HG03159 (cell line): ENCODE data around the gene CD34.
A peak's percentile ranks its signal among the peaks of the same experiment; 100 is the strongest.

ENCODE experiments used
- ATAC-seq: cut with Tn5 transposase; IDR thresholded peaks from one replicate; pipeline ENCODE4 v1.9.1; 2021; ENCODE audit warnings: mild to moderate bottlenecking, moderate library complexity; ENCODE audit not compliant: unreplicated experiment

CD34 gene

DNA sequence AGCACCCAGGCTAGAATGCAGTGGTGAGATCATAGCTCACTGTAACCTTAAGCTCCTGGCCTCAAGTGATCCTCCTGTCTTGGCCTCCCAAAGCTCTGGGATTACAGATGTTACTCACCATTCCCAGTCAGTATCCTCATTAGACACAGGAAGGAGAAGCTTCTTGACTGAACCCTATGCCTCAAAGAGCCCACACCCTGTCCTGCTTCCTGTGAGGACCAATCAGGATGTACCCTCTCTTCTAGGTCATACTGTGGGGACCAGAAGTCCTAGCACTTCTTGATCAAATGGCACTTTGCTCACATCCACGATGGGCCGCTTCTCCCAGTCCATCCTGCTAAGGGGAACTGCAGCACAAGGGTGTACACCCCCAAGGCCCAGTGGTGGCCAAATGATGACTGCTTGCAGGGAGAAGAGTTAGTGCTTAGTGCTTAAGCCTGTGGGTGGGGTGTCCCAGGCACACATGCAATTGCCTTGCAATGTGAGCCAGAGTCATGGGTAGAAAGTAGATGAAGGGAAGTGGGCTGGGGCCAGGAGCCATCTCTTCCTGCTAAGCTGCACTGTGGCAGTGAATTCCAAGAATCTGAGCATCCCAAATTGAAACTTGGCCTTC is 9.8 kb downstream of the CD34 start:
- ATAC-seq, result no peak

DNA sequence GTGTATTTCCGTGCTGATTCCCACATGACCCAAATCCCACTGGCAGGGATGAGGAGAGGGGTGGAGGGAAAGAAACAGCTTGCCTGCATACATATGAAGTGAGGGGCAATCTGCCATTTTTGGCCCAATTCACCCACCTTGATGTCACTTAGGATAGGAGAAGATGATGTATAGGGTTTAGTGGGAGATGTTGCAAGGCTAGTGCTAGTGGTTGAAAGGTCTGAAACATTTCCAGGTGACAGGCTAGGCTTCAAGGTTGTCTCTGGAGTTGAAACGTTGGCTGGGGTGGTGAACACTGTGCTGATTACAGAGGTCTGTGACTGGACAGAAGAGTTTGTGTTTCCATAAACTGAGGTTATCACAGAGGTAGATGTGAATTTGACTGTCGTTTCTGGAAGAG is 12.1 kb downstream of the CD34 start:
- ATAC-seq, result no peak

DNA sequence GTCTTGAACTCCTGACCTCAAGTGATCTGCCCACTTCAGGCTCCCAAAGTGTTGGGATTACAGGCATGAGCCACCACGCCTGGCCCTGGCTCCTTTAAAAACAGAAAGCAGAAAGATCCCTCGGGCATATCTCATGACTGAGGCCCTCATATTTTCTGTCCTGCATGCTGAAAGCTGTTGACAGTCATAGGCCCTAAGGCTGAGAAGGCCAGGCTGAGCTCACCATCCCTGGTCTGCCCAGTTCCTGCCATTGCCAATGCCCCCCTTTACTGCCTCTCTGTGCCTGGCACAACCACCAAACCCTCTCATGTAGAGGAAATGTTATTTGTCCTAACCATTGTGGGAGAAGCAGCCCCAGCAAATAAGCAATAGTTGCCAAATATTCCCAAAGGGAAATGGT is 12.7 kb downstream of the CD34 start:
- no peak for ATAC-seq

DNA sequence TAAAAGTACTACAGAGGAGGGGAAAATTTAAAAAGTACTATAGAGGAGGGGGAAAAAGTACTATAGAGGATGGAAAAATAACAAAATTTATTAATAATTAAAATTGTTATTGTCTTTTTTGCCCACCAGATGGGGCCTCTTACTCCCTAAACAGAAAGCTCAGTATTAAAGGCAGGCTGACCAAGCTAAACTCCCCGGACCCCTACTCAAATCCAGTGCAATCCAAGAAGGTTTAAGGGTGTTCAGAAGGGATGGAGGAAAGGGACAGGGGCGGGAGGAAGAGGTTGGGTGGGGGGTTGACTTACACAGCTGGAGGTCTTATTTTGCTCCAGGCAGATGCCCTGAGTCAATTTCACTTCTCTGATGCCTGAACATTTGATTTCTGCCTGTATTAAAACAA is 13.7 kb downstream of the CD34 start:
- ATAC-seq, result no peak

DNA sequence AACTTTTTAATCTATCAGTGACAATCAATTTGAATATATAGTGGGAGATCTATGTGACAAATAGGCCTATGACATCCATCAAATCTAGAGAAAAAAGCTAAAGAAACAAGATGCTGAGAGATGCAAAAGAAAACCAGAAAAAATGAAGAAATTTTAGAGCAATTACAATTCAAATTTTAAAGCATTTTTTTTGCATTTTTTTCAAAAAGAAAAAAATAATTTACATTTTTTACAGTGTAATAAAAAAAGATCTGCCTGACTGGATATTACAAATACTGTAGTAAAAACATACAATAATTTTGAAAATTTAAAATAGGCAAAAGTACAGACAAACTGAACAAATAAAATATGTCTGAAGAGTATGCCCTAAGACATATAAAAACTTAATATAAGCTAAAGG is 14.4 kb downstream of the CD34 start:
- no peak for ATAC-seq

DNA sequence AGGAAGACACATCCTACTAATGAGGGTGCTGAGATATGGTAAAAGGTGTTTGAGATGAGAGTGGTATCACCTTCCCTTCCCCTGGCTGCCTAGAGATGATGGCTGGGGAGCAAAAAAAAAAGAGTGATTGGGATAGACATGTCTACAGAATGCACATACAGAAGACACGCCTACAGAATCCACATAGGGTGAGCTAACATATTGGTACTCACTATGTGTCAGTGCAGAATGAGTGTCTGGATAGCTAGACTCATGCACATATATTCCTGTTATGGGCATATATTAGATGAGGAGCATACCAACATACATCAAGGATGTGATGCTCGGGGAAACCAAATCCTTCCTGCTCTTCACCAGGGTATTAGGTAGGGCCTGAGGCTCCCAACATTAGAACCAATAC is 16.2 kb downstream of the CD34 start:
- ATAC-seq, result no peak

DNA sequence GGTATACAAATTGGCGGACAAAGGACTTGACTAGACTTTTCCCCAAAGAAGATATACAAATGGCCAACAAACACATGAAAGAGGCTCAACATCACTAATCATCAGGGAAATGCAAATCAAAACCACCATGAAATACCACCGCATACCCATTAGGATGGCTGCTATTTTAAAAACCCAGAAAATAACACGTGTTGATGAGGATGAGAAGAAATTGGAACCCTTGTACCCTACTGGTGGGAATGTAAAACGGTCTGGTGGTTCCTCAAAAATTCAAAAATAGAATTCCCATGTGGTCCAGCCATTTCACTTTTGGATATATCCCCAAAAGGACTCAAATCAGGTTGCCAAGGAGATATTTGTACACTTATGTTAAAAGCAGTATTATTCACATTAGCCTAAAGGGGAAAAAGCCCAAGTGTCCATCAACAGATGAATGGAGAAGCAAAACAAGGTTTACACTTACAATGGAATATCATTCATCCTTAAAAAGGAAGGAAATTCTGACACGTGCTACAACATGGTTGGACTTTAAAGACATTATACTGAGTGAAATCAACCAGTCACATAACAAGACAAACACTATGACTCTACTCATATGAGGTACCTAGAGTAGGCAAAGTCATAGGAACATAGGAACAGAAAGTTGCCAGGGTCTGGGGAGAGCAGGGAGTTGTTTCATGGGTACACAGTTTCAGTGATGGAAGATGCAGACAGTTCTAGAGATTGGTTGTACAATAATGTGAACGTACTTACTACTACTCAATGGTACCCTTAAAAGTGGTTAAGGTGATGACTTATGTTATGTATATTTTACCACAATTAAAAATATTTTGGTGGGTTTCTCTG is 17.0 kb downstream of the CD34 start:
- no peak for ATAC-seq

DNA sequence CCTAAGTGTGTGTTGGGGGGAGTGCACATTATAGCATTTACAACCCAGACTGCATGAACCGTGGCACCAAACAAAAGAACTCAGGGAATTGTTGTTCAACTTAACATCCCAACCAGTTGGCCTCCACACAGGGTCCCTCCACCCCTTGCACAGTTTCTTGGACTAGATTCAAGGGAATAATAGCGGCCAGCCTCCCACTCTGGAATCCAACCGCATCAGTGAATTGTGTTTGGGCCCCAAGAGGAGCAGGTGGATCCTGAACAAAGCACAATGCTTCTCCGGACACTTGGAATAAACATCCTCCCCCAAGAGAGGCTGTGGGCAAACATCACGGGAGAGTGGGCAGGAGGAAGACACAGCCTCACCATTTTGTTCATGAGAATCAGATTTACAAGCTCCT is 18.2 kb downstream of the CD34 start:
- ATAC-seq, result no peak

DNA sequence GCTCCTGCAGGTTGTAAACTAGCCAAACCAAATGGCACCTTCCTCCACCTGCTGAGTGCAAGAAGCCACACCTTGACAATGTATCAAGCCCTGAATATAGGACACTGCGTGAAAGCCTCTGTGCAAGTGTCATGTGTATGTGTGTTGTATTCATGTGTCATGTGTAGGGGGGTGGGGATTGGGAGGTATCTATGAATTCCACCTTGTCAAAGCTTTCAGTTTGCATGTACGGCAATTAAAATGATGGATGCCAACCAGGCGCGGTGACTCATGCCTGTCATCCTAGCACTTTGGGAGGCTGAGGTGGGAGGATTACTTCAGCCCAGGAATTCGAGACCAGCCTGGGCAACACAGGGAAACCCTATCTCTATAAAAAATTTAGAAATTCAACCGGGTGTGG is 19.8 kb downstream of the CD34 start:
- ATAC-seq, result no peak

DNA sequence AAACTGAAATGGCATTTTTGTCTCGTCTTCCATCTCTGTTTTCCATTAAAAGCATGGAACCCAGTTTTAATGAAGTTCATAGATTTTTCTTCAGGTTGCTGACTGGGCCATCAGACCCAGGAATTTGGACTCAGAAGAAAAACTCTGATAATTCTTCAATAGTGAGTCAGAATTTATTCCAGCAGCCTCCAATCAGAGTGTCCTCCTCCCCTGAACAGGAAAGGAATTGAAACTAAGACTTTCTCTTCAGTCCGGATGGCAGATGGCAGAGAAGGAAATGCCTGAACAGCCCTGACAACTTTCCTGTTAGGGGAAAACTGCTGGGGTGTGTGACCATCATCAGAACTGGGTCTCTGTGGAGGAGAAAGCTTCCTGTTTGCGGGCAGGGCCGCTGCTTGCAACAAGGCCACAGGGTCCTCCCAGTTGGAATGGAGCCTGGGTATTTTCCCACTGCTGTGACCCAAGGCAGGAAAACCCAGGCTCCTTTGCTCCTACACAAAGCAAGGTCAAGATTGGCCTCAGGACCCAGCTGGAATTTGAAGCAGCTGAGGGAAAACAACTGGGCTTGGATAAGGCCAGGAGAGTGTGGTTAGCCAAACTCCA is 20.7 kb downstream of the CD34 start:
- ATAC-seq, result no peak

DNA sequence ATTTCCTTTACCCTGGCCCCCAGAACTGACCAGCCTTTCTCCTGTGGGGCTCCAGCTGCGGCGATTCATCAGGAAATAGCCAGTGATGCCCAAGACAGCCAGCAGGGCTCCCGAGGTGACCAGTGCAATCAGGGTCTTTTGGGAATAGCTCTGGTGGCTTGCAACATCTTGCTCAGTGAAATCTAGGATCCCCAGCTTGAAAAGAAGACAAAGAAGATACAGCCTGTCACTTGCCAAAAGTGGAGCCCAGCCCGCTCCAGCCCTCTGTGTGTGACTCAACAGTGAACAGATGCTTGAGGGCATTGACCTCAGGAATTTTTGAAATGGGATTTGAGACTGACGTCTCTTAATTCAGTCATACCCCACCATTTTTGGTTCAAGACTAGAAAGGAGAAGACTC is 22.3 kb downstream of the CD34 start:
- ATAC-seq, result no peak

DNA sequence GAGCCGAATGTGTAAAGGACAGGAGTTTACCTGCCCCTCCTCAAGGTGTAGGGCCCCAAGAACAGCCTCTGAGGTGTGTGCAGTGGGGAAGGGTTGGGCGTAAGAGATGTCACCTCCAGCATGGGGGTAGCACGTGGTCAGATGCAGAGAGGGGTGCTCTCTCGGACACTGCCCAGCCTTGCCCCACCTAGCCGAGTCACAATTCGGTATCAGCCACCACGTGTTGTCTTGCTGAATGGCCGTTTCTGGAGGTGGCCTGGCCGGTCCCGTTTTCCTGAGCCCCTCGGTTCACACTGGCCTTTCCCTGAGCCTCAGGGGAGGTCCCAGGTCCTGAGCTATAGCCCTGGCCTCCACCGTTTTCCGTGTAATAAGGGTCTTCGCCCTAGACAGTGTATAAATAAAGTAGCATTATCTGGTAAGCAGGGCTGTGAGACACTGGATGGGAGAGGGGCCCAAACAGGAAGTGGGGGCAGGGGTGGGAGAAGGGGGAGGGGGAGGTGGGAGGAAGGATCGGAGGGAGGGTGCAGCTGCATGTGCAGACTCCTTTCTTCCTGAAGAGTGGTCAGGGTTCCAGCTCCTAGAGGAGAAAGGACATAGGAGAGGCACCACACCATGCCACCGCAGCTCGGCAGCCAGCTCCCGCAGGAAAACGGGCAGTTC is 23.3 kb downstream of the CD34 start:
- ATAC-seq, result no peak

DNA sequence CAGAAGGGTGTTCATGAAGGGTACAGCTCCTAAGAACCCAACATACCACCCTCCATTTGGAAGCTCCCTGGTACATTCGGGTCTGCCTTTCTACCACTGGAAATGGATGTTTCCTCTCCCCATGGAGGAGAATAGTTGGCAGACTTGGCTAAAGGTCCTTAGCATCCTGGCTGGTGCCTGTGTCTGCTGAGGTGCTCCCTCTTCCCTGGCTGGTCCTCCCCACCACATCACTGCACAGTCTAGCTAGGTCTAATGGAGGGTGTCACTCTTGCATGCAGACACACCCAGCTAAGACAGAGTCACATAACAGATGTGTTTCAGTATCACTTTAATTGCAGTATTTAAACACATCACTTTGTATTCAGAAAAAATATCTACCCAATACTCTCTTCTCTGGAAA is 24.7 kb downstream of the CD34 start:
- no peak for ATAC-seq

DNA sequence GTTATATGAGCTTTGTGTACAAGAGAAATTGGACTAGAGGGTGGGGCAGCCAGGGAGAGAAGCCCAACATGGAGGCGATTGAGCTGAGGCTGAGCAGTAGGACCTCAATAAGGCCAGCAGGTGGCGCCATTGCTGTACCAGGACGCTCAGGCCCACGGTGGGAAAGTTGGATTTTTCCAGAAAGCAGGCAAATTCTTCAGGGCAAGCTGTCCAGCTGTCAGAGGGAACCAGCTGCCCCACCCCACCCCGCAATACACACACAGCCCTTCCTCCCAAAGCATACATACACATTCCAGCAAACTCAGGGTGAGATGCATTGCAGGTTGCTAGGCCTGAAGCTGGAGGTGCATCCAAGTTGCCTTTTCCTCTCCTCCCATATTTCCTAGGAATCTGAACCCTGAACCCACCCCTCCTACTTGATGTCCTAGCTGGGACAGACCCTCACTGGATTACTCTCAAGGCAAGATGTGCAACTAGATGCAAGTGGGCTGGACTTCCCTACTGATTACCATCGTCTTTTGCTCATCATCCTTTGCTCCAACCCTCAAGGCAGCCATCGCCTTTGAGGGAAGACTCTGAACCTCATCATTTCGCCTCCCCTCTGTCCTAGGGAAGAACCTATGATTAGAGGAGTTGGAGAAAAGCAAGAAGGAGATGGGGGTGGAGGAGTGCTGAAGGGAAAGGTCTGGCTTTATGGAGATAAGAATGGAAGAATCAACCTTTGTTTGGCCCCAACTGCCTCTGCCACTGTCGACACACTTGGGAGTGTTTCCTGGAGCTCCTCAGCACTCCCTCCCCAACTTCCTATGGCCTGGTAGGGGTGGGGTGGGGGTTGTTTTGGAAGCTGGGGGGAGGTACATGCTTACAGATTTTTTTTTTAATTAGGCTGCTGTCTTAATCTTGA is 25.5 kb downstream of the CD34 start:
- ATAC-seq, result peak; percentile 65

DNA sequence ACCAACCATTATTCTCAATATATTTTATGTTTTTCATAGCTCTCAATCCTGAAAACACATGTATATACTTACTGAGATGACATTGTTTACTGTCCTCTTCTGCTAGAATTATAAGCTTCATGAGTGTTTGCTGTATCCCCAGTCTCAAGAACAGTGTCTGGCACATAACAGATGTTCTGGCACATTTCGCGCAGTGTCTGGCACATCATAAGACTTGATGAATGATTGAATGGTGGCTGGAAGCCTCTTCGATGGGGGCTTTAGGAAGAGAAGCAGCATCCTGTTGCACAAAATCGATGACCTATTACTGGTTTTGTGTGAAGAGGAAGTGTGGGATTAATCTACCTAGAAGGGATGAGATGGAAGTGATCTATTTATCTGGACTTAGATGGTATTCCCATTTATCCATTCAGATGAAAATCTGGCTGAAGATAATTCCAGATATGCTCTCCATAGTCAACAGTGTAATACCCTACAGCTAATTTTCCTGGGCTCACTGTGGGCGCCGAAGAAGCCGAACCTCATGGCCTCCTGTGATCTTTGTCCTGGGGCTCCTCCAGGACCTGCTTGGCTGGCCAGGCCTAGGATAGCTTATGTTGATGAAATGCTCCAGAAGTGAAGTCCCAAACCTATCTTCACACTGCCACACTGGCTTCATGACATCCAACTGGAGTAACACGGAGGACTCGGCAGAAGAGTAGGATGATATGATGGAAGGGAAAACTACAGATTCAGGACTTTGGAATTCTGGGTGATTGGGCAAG is 26.5 kb downstream of the CD34 start:
- ATAC-seq, result no peak

DNA sequence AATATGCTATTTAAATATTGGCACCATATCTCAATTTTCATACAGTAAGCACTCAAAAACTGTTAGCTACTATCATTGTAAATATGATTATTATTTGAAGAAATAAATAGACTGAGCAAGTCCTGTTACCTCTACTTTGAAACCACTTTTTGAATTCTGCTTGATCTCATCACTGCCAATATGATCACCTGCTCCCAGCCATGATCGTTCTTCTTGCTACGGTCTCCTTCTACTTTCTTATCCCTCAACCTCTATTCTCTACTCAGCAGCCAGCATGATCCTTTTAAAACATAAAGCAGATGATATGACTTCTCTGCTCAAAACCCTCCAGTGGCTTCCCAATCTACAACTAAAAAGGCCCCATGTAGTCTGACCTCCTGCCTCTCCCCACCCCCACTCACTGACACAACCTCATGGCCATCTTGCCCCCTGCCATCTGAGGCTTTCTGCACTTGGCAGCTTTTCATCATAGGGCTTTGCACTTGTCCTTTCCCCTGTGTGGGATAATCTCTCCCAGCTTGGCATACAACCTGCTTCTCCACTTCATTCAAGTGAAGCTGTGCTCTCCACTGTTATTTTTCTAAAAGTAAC is 27.2 kb downstream of the CD34 start:
- ATAC-seq, result peak; percentile 3

DNA sequence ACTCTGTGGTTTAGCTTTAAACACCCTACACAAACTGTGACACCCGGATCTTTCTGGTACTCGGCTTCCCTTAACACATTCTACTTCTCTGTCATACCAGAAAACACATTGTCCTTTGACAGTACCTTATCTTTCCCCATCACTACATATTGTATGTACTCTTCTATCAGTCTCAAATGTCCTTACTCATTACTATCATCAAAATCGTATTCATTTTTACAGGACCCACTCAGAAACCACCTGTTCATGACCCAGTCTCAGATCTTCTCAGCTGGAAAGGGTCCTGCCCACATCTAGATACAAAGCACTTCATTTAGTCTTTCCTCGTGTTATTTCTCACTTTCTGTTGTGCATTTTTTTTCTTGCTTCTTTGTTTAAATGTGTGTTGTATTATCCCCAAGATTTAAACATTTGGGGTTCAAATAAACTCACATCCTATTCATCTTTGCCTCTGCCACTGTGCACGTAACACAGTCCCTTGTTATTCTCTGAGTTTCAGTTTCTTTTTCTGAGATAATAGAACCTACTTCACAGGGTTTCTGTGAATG is 27.7 kb downstream of the CD34 start:
- ATAC-seq, result peak; percentile 60

DNA sequence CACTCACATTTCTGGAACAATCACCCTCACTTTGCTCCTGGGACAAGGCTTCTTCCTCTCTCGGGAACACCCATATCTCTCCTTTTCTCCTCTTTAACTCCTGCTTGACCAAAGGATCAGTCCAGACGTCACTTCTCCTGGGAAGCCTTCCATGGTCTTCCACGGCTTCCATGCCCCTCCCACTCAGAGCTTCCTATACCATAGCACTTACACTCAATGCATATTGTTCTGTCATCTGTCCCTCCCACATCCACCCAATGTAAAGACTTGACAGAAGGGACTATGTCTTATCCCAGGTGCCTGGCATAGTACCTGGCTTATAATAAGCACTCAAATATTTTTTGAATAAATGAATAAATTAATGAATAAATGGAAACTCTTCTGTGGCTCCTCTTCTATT is 28.2 kb downstream of the CD34 start:
- ATAC-seq, result no peak

DNA sequence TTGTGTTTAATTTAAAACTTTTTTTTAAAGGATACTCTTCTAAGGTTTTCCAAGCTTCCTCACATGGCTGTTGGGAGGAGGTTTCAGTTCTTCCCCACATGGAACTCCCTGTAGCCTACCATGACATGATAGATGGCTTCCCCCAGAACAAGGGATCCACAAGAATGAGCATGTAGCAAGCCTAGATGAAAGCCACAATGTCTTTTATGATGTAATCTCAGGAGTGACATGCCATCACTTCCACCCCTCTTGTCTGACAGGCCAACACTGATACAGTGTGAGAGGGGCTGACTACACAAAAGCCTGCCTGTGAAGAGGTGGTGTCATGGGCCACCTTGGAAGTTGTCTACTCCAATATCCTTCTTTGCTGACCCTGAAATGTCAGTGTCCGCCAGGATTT is 32.0 kb downstream of the CD34 start:
- ATAC-seq, result no peak
